Stimulated activated CD8-positive, alpha-beta memory T cell treated with anti-CD3 and anti-CD28 coated beads, Interleukin-2, amount 100 ng/mL, for 1 hour (primary cell): ENCODE results near the gene SMURF2.

Experiments used
- DNase-seq, 2 donors: peaks; one replicate each; pipeline ENCODE4 v3.0.0-alpha.2; 2020; ENCODE audit warnings: low read depth in 2 of 2

Gene SMURF2

DNA sequence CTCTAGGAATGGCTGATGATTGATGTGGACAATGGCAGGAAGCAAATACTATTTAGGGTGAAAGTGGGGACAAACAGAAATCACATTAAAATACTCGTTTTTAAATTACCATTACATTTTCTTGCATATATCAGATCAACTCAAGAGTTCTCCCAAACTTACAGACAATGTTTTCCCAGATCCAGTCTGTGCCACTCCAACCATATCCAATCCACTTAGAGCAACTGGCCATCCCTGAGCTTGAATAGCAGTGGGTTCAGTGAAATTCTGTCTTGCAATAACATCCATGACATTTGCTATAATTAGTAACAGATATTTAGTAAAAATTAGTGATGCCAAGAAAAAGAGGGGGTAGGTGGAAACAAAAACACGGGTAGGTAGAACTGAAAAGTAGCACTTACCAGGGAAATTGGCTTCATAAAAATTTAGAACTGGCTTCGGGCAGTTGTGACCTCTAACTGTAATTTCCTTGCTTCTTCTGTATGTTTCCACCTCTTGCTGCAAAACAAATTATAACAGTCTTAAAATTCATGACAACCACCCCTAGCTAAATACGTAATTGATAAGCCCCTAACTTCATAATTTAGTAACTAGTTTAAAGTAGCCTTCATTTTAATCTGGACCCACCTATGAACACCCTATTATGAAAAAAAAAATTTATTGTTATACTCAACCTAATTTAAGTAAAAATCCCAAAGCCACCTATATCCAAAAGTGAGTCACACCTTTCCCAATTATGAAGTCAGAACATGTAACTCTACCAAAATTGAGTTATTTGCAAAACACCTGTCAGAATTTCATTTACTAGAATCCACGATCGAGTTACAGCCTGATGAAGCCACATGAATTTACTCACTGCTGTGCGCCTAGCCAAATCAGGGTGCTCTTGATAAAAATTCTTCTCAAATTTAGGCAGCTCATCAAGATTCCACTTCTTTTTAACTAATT is 158.0 kb downstream of the SMURF2 start:
- no peak for DNase-seq

DNA sequence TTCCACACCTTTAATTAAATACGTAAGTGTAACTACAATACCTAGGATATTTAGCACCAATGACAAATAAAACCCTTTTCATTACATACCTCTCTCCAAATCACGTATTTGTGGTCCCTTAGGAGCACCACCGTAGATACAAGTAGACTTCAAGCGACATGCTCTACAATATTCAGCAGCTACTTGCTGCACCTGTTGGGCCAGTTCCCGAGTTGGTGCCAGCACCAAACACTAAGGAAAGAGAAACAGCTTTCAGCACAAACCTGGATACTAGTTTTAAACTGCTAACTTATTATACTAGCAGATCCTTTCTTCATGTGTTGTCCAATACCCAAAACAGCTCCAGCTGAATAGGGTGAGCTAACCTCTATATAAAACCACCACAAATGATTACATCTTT is 158.8 kb downstream of the SMURF2 start:
- no peak for DNase-seq

DNA sequence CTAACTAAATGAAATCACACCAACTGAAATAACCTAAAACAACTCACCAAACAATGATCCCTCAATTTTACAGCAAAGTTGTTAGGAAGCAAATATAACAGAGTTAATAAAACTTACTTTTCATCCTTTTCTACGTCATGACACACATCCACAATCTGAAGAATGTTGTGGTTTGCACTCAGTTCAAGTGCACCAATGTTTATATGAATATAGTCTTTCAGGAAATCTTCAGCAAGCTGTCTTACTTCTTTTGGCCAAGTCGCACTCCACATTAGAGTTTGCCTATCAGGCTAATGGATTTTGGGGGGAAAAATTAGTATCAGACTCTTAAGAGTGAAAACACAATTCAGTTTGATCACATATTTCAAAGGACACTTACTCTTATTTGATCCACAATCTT is 159.3 kb downstream of the SMURF2 start:
- DNase-seq = no peak

- DNase-seq = no peak
Observed at GRCh38 chr17:64502021-64502420, 160.1 kb downstream of the SMURF2 start.

GRCh38 chr17:64500862-64501765 is 161.0 kb downstream of the SMURF2 start:
- DNase-seq = no peak

DNA sequence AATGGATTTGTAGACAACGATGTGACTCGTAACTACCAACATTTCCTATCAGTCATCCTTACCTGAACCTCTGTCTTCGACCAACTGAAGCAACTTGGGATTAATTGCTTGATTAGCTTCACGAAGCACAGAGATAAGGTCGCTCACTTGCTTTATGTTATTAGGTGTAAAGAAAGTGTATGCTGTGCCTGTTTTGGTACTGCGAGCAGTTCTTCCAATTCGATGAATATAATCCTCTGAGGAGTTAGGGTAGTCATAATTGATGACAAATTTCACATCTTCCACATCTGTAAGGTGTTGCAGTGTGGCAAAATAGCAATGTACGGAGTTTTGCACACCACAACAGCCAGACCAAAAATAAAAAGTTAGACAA is 161.6 kb downstream of the SMURF2 start:
- no peak for DNase-seq

DNA sequence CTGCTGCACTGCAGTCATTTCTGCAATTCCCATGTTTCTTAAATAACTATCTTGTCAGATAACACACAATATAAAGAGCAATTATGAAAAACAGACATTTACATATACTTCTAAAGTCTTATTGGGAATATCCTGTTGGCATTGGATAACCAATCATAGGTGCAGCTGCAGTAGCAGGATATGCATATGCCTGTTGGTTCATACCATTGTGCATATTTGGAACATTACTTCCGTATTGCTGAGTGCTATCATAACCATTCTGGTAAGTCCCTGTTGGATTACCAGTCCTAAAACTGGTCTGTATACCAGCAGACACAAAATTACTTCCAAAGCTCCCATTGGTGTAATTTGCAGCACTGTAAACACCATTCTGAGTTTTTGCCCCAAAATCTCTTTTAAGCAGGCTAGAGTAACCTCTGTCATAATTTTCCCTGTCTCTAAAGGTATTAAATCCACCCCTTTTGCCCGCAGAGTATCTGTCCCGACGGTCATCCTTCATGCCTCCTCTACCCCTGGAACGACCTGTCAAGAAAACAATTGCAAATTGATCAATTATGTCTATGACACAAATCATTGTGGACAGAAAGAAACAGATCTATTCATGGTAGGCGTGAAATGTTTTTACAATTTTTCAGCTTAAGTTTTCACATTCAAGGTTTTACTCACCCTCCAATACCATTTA is 162.2 kb downstream of the SMURF2 start:
- DNase-seq = no peak

GRCh38 chr17:64498308-64499203 is 163.6 kb downstream of the SMURF2 start:
- DNase-seq = no peak

- DNase-seq = peak in 1 of 2 donors; percentile 6
Observed at GRCh38 chr17:64497565-64498035, 164.5 kb downstream of the SMURF2 start.

DNA sequence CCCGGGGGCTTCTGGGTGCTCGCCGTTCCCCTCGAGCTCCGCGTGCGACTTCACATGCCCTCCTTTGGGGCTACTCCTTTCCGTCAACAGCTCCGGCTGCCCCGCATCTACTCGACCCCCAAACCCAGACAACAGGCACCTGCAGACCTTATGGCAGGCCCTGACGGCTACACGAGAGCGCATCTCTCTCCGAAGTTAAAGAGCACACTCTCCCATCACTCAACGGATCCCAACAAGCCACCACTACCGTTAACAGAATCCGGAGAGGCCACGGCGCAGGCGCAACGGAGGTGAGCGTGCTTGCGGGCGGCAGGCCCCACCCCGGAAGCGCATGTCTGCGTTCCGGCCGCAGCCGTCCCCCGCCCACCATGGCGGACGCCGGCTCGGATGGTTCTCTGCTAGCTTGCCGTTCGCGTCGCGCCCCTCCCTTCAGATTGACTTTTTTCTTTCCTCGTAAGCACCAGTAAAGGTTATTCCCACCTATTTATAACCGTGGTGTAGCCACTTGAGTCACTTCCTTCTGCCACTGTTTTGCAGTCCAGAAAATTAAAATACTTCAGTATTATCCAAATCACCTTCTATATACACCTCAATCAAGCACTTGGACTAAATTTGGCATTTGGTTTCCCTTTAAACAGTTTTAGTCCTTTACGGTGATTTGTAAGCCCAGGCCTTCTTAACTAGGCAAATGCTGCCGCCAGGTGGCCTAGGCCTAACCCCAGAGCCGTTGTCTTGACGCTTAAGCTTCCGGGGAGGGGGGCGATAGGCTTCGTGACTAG is 165.1 kb downstream of the SMURF2 start, which contains the start of gene POLG2:
TSS of gene POLG2 (minus strand) at position 269 of the 779 bp plus-strand sequence. CDS start at position 183, 86 bp downstream.
- DNase-seq = peak; percentile 90 to 95

- no peak for DNase-seq
Observed at GRCh38 chr17:64496348-64496785, 165.7 kb downstream of the SMURF2 start.
